HuH-7 (cell line): ENCODE results near the gene ANKLE1.

Experiments
- DNase-seq: peaks from one replicate; pipeline ENCODE4 v3.0.0; 2011; ENCODE audit warnings: low spot score

The ANKLE1 gene

DNA sequence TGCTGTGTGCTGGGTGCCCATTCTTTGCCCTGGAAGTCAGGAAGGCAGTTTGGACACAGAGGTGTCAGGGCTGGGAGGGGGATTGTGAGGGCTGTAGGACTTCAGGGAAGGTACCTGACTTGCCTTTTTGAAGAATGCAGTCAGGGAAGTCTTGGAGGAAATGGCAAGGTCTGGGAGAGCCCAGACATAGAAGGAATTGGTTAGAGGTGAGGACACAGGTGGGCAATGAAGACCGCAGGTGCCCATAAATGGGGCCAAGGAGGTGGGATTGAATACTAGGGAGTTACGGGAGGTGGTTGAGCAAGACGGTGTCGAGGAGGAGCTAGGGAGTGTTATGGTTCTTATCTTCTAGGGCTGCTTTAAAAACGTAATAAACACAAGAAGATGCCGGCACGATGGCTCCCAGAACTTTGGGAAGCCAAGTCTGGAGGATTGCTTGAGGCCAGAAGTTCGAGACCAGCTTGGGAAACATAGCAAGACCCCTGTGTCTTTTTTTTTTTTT lies 26.2 kb downstream of the ANKLE1 start:
- no peak for DNase-seq

DNA sequence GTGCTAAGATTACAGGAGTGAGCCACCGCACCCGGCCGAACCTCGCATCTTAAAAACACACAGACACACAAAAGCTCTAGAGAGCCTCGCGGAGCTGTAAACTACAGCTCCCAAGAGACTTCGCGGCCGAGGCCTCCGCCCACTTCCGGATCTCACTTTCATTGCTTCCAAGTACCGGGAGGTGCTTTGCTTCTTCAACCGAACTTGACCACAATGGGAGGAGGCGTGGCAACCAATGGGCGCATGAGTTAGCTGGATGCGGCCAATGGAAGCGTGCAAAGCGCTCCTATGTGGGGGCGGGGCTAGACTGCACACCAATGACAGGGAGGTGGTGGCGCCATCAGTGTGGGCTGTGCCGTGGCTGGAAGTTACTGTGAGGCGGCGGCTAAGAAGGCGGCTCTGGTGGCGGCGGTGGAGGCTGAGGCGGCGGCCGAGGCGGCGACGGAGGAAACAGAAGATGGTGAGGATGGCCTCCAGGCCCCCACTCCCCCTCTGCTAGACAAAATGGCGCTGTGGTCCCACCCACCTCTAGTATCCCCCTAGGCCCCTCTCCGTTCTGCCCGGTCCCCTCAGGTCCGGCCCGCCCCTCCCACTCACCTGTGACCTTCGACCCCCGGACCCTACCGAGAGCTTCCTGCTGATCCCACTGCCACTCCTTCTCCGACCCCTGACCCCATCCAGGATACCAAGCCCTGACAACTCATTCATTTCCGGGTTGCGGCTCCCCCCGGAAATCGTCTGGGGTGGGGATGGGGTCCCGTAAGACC lies 27.7 kb downstream of the ANKLE1 start, which contains the start of gene DDA1:
Gene DDA1, plus strand, starts transcription at position 366 of the 767 bp plus-strand sequence. Its CDS starts 92 bp downstream, at position 458.
- DNase-seq = peak; percentile 98

DNA sequence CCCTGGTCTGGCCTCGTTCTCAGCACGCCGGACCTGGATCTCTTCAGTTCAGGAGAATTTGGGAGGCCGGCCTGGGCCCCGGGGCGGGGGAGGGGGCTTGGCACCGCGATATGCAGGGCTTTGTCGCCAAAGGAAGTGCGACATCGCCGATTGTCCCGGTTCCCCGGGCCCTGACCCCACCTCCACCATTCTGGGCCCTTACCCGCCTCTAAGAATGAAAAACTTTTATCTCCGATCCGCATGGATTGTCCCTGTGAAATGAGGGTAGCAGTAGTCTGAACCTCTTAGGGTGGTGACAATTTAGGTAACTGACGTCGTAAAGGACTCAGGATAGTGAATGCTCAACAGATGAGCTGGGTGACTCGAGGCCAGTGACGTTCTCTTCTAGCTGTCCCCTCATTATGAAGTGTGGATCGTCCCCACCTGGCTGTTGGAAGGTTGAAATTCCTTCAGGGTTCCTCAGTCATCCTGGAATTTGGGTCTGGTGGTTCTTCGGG lies 28.3 kb downstream of the ANKLE1 start:
- no peak for DNase-seq

DNA sequence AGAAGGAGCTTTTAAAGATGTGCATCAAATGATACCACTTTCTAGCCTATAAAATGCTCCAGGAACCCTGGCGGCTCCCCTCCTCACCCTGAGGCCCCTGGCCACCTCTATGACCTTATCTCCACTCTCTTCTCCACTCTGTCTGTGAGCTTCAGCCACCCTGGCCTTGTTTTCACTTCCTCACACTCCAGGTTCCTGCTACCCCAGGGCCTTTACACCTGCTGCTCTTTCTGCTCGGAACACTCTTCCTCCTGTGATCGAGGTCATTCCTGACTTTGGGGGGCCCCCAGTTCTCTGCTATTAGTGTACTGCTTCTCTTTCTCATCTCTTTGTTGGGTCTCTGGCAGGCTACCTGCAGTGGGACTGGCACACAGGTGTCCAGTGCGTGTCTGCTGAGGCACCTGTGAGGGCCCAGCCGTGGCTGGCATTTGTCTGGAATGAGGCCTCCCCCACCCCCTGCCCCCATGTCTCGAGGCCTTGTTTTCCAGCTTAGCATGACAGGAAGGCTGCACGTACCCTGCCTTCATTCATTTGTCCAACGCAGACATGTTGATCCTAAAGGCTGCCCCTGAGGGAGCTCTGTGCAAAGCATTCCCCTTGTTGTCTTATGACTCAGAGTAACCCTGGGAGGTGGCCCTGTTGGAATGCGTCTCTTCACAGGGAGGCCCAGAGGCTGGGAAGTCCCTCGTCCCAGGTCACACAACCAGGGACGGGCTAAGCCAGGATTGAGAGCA lies 29.9 kb downstream of the ANKLE1 start:
- DNase-seq = no peak

DNA sequence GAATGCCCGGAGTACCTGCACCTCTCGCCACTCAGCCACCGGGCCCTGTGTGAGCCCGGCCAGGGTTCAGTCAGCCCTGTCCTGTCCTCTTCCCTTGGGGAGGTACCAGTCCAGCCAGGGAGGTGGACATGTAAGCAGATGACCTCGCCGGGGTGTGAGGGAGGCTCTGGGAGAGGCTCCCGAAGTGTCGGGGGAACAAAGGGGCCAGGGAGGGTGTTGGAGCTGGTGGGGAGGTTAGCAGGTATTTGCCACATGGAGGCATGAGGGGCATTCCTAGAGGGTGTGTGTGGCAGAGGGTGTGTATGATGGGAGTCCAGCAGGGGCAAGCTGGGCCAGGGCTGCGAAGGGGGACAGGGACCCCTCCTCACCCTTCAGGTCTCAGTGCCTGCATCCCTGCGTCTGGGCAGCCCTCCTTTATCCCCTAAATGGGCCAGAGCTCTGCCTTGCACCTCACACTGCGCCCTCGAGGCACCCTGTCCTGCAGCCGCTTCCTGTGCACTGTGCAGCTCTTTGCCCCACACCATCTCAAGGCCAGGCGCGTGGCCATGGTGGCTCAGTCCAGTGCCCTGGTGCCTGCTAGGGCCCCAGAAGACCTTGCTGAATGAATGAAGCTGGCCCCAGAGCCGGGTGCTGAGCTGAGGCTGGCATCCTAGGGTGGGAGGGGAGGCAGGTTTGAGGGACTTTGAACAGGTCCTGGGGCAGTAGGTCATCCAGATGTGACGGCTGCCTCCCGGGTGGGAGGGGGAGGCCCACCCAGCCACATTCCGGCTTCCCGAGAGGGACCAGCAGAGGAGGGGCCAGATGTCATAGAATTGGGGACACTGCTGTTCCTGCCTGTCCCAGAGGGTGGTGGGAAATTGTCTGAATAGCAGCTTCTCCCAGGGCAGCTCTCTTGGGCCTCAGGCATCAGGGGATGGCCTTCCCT lies 30.8 kb downstream of the ANKLE1 start:
- no peak for DNase-seq

DNA sequence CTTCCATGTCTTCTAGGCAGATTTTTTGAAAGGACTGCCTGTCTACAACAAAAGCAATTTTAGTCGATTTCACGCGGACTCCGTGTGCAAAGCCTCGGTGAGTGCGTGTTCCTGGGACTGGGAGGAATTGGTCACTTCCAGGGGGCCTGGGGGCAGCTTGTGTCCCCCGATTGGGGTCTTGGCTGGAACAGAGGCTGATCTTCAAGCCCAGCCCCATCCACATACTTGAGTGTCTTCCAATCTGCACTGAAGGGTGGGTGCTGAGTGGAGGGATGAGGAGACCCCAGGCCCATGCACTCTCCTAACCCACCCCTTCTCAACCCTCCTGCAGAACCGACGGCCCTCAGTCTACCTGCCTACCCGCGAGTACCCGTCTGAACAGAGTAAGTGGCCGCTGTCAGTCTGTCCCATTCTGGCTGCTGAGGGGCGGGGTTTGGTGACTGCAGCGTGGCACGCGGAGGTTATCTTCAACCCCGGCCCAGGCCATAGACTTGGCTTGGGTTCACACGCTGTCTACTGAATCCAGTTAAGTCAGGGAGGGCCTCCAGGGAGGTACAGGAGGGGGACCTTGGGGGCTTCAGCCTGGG lies 32.4 kb downstream of the ANKLE1 start:
- no peak for DNase-seq

DNA sequence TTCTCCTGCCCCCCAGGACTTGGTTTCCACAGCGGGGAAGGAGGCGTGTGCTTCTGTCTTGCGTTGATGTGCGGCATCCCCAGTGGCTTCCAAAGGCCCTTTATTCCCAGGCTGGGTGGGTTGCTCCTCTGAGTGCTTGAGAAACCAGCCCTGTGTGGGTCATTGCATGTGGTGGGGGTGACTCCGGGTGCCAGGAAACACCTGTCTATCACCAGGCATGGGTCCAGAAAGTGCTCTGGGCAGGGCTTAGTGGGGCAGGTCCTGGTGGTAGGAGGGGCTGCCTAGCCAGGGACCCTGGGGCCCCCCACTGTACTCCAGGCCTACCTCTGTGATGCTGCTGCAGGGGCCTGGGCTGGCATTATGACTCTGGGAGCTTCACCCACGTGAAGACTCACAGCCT lies 37.3 kb downstream of the ANKLE1 start:
- DNase-seq = no peak

DNA sequence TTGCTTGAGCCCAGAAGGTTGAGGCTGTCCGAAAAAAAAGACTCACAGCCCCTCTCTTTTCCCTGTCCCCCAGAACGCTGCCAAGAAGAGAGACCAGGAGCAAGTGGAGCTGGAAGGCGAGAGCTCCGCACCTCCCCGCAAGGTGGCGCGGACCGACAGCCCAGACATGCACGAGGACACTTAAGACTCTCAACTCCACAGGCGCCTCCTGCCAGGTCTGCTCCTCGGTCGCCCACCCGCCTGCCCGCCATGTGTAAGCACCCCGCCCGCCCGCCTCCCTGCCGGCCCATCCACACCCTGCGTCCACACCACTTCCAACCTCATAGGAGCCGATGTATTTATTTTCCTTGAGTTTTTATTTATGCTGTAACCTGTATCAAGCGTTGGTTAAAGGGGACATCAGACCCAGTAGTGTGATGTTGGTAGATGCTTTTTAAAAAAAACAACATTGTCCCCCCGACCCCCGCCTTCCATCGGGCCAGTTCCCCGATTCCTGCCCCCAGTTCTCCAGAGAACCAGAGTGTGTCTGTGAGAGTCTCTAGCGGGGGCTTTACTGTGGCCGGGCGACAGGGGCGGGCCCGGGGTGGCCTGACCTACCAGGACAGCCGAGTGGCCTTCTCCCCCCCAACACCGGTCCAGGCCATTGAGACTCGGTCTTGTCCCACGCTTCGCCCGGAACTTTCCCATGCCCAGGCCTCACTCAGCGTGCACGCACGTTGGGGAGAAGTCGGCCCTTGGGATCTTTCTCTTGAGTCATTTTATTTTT lies 38.0 kb downstream of the ANKLE1 start:
- no peak for DNase-seq

DNA sequence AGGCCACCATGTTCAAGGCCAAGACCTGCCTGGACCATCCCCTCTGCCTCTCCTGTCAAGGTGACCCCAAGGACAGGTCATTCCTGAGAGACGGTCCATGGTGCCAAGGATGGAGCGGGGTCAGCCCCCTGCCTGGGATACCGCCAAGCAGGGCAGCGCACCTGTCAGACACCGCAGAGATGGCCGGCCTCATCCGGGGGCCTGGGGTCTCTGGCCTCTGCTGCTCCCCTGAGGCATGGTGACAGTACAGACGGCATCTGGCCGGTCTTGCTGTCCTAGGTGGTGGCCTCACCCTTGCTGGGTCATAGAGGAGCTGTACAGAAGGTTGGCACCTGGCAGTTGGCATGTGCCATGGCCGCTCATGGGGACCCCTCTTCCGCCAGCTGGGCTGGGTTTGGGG lies 38.7 kb downstream of the ANKLE1 start:
- no peak for DNase-seq

DNA sequence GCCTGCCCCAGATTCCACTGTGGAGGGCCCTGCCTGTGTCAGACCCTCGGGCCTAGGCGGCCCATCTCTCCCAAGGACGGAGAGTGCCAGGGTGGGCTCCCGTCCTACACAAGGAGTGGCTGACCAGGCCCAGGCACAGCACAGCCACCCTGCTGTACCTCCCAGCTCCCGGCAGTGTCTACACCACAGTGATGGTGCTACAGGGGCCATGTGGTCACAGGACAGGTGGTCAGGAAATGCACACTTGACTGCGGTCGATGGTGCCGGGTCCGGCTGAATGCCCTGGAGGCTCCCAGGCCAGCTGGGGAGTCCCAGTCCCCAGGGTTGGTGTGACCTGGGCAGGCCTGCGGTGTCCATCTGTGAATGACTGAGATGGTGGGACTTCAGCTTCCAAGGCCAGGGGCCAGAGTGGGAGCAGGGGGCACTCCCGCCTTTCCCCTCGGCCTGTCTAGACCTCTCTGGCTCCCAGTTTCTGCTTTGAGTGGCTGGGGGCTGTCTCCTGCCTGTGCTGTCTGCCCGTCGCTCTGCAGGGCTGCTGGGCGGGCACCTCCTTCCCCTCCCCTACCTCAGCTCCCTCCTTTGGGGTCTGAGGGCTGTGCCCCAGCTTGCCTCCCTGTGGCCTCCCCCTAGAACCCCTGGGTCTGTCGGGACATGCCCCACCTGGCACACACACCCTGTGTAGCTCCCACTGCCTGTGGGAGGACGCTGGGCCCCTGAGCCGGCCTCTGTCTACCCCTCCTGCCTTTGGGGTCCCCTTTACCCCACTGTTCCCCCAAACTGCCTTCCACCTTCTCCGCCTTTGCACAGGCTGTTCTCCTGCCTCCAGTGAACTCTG lies 40.2 kb downstream of the ANKLE1 start:
- DNase-seq = no peak

DNA sequence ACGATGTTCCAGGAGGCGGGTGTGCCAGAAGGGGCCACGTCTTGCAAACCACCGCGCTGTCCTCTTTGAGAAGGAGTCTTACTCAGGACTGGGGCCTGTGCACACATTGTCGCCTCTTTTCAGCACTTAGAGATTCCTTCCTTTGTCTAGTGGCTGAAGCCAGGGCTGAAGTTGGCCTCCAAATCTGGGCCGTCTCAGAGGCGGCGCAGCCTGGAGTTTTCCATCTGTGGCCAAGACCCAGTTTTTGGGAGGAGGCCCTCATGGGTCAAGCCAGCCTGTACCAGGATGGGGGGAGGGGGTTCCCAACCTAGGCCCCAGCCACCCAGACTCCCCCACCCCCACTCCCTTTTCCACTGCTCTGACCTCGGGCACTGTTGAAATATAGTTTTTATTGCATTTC lies 41.2 kb downstream of the ANKLE1 start:
- DNase-seq = no peak

DNA sequence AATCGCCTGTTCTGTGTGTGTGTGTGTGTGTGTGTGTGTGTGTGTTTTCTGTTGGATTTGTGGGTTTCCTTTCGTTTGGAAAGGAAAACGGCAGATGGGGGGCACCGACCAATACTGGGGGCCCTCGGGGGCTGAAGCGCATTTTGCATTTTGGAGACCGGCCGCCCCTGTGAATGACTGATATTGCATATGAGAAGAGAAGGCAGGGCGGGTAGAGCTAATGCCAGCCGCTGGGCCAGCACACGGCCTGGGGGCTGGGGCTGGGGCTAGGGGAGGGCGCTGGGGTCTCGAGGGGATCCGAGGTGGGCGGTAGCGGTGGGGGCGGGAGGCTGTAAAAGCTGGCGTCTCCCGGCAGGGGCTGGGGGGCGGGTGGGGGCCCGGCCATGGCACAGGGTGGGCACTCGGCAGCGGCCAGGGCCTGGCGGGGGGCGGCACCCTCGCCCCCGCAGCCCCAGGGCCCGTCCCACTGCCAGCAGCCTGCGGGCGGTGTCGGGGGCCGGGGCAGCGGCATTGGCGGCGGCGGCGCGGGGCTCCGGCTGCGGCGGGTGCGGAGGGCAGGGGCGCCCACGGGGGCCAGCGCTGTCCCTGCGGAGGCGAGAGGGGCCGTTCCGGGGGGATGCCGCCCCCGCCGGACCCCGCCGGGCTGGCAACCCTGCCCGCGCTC lies 41.7 kb downstream of the ANKLE1 start:
- DNase-seq = no peak

DNA sequence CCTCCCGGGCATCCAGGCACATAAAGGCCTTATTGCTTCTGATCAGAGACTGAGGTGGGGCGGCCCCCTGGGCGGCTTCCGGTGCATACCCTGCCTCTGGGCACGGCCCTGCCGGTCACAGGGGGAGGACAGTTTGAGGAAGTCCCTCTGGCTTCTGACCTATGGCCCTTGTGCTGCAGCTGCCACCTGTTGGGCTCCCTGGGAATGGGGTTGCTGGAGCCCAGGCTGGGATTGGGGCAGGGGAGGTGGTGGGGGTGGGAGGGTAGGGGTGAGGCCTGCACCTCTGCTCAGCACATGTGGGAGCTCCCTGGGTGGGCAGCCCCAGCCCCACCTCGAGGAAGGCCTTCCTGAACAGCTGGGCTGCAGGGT lies 42.2 kb downstream of the ANKLE1 start:
- no peak for DNase-seq

DNA sequence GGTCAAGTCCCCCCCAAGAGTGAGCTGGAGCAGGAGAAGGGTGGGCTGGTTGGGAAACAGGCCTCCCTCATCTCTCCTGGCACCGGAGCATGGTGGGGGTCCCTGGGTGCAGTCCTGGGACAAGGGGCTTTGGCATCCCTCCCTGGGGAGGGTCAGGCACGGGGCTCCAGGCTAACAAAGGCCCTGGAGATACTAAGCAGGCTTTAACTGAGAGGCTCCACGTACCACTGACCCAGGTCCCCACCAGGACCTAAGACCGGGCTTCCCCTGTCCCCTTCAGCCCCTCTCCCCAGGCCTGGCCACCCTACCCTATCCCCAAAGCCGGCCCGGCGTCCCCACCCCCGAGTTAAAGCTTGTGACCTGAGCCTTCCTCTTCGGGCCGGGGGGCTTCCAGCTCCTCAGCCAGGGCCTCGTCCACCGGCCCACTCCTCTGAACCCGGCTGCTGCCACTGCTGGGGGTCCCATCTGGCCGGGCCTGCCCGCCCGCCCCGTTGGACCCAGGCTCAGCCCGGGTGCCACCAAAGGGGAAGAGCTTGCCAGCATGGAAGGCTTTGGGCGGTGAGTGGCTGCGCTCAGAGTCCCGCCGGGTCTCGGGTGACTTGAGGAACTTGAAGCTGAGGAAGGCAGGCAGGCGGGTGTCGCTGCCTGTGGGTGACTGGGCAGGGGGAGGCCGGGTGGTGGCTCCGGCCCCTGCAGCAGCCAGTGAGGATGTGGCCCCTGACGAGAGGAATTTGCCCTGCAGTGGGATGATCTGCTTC lies 42.8 kb downstream of the ANKLE1 start:
- no peak for DNase-seq

DNA sequence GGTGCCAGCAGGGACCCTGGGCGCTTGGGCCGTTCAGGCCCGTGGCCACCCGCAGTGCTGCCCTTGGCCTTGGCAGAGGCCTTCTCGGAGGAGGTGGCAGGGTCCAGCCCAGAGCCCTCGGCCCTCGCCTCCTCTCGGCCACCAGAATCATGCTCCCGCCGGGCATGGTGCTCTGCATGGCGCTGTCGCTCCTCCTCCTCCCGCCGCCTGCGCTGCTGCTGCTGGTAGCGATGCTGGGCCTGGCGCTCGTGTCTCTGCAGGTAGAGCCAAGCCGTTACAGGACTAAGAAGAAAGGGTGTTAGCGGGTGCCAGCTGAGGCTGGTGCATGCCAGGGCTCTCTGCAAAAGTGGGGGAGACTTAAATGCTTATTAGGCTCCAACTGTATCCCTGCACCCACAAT lies 43.4 kb downstream of the ANKLE1 start:
- DNase-seq = no peak

DNA sequence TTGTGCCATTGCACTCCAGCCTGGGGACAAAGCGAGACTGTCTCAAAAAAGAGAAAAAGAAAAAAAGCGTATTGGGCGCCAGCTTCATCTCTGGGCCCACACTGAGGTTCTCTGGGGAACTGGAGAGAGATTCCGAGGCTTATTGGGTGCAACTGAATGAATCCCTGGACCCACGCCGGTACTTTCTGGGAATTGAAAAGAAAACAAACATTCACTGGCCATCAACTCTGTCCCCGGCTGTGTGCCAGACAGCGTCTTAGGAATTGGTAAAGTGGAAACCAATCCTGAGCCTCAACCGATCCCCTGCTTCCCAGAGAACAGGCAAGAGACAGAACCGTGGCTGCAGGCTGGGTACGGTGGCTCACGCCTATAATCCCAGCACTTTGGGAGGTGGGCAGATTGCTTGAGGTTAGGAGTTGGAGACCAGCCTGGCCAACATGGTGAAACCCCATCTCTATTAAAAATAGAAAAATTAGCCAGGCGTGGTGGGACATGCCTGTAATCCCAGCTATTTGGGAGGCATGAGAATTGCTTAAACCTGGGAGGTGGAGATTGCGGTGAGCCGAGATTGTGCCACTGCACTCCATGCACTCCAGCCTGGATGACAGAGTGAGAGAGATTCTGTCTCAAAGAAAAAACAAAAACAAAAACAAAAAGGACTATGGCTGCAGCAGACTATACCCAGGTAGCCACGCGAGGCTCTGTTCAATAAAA lies 44.3 kb downstream of the ANKLE1 start:
- DNase-seq = no peak

DNA sequence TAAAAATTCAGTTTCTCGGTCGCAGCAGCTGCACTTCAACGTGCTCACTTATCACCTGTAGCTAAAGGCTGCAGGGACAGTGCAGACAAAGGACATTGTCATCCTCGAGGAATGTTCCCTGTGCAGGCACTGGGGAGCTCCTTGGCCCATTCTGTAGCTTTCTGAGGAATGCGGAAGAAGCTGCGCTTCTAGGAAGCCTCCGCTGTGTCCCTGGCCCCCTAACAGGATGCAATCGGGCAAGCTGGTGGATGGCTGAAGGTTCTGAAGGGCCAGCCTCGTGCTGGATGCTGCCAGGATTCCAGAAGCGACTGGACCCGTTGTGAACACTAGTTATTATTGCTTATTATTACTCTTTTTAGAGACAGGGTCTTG lies 44.9 kb downstream of the ANKLE1 start:
- no peak for DNase-seq

DNA sequence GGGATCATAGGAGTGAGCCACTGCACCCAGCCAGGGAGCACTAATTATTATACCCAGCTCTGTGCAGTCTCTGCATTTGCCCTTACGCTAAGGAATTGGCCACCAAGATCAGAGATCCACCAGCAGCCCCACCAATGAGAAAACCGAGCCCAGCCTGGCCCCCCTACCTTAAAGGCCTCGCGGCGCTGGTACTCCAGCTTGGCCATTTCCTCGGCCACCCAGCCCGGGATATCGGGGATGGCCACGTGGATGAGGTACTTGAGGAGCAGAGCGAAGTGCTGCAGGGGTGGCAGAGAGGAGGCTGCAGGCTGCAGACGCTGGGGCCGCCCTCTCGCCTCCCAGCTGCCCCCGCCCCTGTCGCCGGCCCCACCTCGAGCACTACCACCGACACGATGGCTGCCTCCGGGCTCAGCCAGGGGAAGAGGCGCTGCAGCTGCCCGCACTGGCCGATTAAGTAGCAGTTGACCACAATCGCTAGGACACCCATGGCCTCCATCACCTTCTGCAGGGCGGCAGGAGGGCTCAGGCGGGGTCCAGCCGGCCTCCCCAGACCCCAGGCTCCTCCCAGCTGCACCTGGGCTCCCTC lies 45.5 kb downstream of the ANKLE1 start:
- DNase-seq = no peak
